GM18517 (cell line): ENCODE results near the gene MRPL58.
"Not testable (repeated sequence)": the region's sequence is repeated elsewhere in the genome, so short reads cannot be mapped to it uniquely, and the experiment has no call there.

Experiments used
- ATAC-seq: cut with Tn5 transposase; IDR thresholded peaks from one replicate; pipeline ENCODE4 v1.9.1; 2021; ENCODE audit warnings: mild to moderate bottlenecking, moderate library complexity; ENCODE audit not compliant: unreplicated experiment

The MRPL58 gene

DNA sequence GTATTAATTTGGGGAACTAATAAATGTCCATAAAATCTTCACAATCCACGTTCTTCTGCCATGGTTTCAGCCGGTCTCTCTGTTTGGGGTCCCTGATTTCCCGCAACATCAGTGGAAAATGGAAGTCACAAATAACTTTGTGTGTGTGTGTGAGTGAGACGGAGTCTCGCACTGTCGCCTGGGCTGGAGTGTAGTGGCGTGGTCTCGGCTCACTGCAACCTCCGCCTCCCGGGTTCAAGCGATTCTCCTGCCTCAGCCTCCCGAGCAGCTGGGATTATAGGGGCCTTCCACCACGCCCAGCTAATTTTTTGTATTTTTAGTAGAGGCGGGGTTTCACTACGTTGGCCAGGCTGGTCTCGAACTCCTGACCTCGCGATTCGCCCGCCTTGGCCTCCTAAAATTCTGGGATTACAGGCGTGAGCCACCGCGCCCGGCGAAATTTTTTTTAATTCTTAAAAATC, 33.5 kb downstream of the MRPL58 start:
- not testable (repeated sequence) for ATAC-seq

DNA sequence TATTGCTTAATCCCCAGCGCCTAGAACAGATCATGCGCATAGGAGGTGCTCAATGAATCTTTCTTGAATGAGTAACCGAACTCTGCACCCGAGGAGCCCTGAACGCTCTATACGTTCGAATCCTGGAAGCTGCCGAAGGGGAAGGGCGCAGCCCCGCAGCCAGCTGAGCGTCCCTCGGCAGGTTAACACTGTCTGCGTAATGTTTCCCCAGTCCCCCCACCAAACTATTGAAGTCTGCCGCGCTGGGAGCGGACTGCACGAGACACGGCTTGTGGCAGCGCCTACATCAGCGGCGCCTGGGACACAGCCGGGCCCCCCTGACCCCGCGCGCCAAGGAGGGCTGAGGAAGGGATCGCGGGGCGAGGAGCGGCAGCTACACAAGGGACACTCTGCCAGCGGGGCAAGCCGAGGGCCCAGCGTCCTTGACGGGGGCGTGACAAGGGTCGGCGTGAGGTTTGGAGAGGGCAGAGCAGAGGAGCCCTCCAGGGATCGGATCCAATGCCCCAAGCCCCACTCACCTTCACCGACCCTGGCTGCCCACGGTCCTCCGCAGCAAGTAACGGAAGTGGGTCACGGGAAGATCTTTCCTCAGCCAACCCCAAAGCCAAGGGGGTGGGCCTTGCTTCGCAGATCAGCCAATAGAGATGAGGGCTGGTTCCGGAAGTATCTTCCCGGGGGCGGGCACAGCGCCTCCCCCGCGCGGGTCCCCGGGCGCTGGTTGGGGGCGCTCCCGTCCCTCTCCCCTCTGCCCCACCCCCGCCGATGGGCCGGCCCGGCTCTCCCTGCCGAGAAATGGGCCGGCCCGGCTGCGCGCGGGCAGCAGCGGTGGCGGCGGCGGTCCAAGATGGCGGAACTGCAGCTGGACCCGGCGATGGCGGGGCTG, 34.2 kb downstream of the MRPL58 start, which contains the start of the genes ATP5PD and KCTD2:
Gene ATP5PD, minus strand, starts transcription at position 563 of the 883 bp plus-strand sequence. CDS start 4,319 bp downstream, outside the sequence.
Gene KCTD2, plus strand, starts transcription at position 819 of the 883 bp plus-strand sequence. Its CDS starts 26 bp downstream, at position 845.
- ATAC-seq, result peak; percentile 98

GRCh38 chr17:75047398-75048098, 35.1 kb downstream of the MRPL58 start:
- ATAC-seq, result peak; percentile 11

- ATAC-seq, result no peak
Observed at GRCh38 chr17:75048249-75048878, 35.9 kb downstream of the MRPL58 start.

GRCh38 chr17:75049057-75049456, 36.6 kb downstream of the MRPL58 start:
- no peak for ATAC-seq

DNA sequence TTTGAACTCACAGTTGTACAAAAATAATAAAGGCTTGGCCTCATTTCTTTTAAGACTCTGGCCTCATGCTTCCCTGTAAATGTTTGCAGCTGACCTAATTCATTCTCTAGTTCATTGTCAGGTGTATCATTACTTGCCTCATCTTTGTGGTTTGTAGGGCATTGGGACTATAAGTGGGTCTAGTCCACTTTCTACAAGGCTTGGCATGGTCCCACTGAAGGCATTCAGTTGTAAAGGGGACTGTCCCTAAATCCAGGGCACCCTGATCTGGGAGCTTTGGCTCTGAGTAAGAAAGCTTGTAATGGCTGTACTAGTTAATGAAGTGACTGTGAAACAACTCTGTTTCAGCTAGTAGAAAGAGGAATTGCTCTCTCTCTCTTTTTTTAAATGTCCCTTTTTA, 37.2 kb downstream of the MRPL58 start:
- ATAC-seq, result no peak

- ATAC-seq, result no peak
Observed at GRCh38 chr17:75051941-75052340, 39.5 kb downstream of the MRPL58 start.

DNA sequence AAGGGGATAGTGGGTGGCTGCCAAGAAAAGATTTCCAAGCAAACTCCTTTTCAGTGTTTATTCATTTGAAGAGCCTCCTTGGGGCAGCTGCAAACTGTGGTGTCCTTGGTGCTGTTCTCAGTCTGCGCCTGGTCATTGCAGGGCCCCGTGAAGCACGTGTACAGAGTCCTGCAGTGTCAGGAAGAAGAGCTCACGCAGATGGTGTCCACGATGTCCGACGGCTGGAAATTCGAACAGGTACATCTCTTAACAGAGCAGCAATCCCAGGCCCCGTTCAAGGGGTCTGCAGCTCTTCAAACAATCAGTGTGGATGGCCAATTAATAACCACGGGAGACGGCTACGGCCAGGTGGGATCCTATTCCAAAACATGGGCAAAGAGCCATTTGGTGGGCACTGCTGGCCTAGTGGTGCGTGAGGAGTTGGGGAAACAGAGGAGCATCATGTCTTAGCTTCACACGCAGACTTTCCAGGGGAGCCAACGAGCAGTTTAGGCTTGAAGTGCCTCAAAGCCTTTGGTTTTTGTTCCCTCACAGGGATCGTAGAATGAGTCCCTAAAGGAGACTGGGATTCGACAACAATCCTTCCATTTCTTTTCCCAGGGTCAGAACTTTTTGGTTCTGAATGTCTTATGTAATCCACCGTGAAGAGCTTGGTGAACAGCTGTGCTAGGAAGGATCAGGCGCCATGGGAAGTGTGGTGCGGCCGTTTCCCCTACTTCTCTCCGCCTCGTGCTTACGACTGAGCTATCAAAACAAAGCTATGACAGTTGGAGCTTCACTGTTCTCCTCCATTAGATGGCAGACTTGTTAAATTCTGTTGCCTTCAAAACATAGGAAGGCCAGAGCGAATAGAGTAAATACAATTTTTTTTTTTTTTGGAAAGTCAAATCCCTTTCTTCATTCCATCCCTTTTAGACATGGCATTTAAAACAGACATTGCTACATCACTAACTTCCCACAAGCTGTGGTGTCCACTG, 47.2 kb downstream of the MRPL58 start:
- ATAC-seq, result no peak

DNA sequence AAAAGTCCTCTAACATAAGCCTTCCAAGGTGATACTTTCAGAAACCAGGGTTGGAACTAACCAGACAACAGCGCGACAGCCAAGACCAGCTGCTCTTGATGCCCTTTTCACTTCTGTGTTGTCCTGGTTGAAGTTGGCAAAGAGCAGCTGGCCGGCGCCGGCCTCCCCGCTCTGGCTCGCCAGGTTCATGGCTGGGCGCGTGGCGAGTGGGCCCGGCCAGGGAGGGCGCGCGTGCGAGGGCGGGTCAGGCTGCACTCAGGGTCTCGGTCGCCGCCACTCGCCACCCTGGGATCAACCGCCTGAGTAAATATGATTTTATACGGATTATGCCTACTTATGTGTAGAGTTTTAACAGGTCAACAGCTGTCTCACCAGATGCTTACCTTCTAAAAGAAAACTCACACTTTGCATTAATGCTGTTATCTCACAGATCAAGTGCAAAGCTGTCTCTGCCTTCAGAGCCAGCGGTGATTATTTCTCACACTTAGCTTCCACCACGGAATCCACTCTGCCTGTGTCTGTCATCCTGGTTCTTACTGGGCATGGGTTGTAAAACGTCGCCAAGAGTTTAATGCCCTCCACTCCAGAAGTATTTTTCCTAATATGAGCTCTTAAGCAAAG, 48.1 kb downstream of the MRPL58 start:
- no peak for ATAC-seq

DNA sequence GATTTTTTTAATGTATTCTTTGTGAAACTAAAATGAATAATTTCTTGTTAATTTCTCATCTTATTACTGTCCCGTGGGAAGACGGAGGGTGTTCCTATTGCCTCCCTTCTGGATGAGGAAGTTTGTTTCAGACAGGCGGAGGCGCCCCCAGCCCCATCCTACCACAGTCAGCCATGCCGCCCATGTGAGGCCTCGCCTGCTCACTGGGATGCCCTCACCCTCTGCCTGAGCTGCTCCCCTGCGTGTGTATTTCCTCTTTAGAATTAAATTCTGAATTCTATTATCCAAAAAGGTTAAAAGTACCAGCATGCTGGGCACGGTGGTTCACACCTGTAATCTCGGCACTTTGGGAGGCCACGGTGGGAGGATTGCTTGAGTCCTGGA, 48.6 kb downstream of the MRPL58 start:
- ATAC-seq, result no peak

- ATAC-seq, result no peak
Observed at GRCh38 chr17:75061618-75062017, 49.1 kb downstream of the MRPL58 start.

DNA sequence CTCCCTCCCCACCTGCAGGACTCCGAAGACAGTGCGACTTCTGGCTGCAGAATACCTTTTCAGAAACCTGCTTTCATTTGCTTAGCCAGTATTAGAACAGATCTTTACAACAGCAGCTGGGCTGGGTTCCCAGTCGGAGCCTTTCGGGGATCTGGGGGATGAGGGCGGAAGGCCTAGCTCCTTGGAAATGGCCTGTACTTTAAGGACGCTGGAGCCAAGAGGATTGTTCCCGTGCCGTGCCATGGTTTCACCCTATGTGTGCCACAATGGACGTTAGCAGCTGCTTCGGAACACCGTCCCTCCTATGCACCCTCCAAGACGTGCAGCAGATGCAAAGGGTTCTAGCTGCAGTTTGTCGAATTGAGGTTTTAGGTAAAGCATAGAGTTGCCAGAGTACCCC, 50.7 kb downstream of the MRPL58 start:
- ATAC-seq, result no peak

DNA sequence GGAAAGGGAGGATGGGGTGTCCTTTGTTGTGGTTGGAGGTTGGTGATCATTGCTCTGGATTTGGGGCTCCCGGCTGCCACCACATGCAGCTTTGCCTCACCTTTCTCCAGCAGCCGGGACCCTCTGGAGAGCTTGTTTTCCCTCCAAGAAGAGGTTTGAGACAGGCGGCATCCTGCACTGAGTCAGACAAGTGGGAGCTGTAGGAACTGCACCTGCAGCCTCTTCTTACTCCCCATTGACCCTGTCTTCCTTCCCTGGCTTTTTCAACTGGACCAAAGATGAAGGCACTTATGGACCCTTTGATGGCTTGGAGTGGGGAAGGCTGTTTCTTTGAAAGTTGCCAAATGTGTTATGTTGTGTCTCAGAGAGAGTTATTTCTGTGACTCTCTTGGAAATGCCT, 51.2 kb downstream of the MRPL58 start:
- no peak for ATAC-seq

DNA sequence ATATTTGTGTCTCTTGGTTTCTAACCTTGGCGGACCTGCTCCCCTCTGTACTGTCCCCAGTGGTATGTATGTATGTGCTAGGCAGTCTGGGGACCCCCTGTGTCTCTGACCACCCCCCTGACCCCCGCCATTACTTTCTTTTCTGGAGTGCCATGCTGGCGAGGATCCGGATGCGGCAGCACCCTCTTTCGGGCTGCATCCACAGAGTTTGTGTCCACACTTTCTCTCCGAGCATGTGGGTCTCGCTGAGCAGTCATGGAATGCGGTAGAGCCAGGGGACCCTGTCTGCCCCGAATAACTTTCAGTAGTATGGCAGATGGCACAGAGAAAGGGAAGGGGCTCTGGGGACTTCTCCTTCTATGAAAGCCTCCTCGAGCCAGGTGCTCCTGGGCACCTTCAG, 51.6 kb downstream of the MRPL58 start:
- no peak for ATAC-seq

GRCh38 chr17:75064460-75064859, 52.0 kb downstream of the MRPL58 start:
- no peak for ATAC-seq

DNA sequence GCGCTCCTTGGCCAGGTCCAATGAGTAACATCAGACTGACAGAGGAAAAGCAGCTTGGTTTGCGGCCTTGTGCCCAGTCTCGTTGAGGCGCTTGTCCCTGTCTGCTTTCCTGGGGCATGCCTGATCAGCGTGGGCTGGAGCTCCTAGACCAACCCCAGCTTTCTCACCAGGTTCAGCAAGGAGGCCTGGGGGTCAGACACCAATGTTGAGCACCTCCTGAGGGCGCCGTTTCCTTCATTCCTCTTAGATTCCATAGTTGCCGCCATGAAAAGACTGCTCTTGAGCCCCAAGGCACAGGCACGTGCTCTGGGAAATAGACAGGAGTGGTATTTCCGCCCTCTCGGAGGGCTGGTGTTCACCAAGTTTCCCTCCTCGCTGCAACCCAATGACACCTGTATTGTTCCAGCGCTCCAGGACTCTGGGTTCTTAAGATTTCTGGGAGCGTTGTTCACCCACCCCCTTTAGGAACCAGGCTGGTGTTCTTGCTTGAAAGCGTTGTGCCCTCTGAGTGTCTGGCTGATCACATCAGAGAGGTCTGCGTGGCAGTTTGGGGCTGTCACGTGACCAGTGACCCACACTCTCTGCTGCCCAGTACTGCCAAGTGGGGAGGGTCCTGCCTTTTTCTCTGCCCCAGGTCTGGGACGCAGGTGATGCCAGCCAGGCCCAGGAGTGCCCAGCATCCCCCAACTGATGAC, 52.5 kb downstream of the MRPL58 start:
- ATAC-seq, result no peak

DNA sequence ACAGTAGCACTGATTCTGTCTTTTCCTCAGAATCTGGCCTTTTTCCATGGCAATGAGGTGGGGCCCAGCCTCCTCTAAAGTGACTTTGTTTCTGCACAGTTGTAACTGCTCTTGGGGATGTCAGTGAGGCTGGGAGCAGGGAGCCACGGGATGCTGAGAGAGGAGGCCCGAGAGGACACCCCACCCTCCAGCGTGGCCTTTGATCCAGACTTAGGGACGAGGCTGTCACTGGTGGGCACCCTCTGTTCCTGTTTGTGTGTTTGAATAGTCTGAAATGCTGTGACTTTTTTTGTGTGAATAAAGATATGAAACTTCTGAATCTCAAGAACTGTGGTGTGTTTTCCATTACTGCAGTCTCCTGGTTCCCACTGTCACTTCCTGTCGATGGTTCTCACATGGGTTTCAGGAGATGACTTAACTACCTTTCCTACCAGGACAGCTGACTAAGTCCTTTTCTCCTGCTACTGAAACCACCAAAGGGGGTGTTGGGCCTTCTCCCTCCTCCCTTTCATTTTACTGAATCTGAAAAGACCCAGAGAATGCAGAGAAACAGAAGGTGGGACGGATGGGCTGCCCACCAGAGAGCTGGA, 53.2 kb downstream of the MRPL58 start:
- ATAC-seq, result no peak

DNA sequence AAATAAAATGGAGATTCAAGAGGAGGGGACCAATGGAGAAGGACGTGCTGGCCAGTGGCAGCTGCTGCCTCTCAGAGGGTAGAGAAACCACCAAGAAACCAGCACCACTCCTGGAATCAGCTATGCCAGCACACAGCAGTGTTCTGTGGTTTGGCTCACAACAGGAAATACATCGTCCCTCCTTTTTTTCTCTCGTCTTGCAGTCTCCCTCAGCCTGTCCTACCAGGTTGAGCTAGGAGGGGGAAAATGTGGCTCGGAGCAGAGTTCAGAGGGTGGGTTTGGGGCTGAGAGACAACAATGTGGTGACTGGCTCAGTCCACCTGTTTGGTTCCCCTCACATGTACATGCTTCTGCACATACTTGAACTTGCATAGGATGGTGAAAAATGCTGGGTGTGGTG, 55.4 kb downstream of the MRPL58 start:
- no peak for ATAC-seq

GRCh38 chr17:75068750-75069149, 56.3 kb downstream of the MRPL58 start:
- ATAC-seq, result no peak
